Testis (tissue), 5 donors: ENCODE results near the gene CLPTM1L. TPM values are rescaled to one million over a fixed set of nuclear protein-coding genes. Genes with fewer than 3 reads are reported as not detected.

Experiments
- DNase-seq: peaks from one replicate; pipeline ENCODE4 v3.0.0-alpha.2; 2019
- H3K27ac ChIP-seq, 2 donors: fragments of 200-600 bp; sonication (generic); one replicate each; pipeline ENCODE4 v1.5.1; 2019
- H3K27me3 ChIP-seq: fragments of 200-600 bp; sonication (generic); one replicate; pipeline ENCODE4 v1.5.1; 2019
- H3K36me3 ChIP-seq: fragments of 200-600 bp; sonication (generic); one replicate; pipeline ENCODE4 v1.5.1; 2017; ENCODE audit warnings: low read depth; ENCODE audit errors: missing control alignments
- H3K4me1 ChIP-seq: fragments of 200-600 bp; sonication (generic); one replicate; pipeline ENCODE4 v1.5.1; 2019
- H3K4me3 ChIP-seq, 2 donors: fragments of 200-600 bp; sonication (generic); one replicate each; pipeline ENCODE4 v1.5.1; 2017 to 2019
- H3K9me3 ChIP-seq: fragments of 200-600 bp; sonication (generic); one replicate; pipeline ENCODE4 v1.5.1; 2017
- POLR2A ChIP-seq: fragments of 450-650 bp; IDR thresholded peaks from one replicate; pipeline ENCODE4 v1.6.1; 2017; ENCODE audit warnings: antibody characterized with exemption, mild to moderate bottlenecking, moderate library complexity
- WGBS, 2 donors: methylation state at CpG; one replicate each; pipeline ENCODE4 v1.1.5; 2018; 5-methylcytosine and 5-hydroxymethylcytosine counted together
- intact Hi-C: fragments of 100-400 bp; cut with DNase I; formaldehyde crosslinking; loops from one replicate; pipeline ENCODE4 v1.15.1; 2023; ENCODE audit warnings: low total_unique reads
- long read RNA-seq, 2 donors: transcript quantifications; one replicate each; lab custom pipeline, GENCODE V29; 2026
- polyA plus RNA-seq: library from polyadenylated mRNA; stranded (reverse); fragments of 350-450 nt; fragmentation: Illumina TruSeq; extraction: RNeasy Lipid Tissue Mini Kit (QIAGEN cat#74804); gene quantifications from one replicate; pipeline ENCODE4 v1.2.3, GENCODE V29; 2014; ENCODE audit warnings: low read depth, low replicate concordance; ENCODE audit not compliant: insufficient read depth
- total RNA-seq, 2 donors: library from RNA; depleted of rRNA; stranded (reverse); fragments of >200 nt; gene quantifications; one replicate each; pipeline ENCODE4 v1.2.3, GENCODE V29; 2016
- TF ChIP-seq, protein P1 (sequence below), 3 experiments: fragments of 450-650 bp in 2 of 3; fragments of 200-600 bp in 1 of 3; sonication (generic) in 1 of 3; IDR thresholded peaks; one replicate each; pipeline ENCODE4 v1.5.1; 2016 to 2019; ENCODE audit warnings: antibody characterized with exemption in 3 of 3, mild to moderate bottlenecking in 2 of 3, moderate library complexity in 1 of 3

CLPTM1L gene, protein sequence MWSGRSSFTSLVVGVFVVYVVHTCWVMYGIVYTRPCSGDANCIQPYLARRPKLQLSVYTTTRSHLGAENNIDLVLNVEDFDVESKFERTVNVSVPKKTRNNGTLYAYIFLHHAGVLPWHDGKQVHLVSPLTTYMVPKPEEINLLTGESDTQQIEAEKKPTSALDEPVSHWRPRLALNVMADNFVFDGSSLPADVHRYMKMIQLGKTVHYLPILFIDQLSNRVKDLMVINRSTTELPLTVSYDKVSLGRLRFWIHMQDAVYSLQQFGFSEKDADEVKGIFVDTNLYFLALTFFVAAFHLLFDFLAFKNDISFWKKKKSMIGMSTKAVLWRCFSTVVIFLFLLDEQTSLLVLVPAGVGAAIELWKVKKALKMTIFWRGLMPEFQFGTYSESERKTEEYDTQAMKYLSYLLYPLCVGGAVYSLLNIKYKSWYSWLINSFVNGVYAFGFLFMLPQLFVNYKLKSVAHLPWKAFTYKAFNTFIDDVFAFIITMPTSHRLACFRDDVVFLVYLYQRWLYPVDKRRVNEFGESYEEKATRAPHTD
- total RNA-seq = 100 to 1,000 TPM; 150 to 170 TPM
- 148 TPM for polyA plus RNA-seq
- long read RNA-seq, donor 1, transcript CLPTM1L-201 (17 exons, 2,500 nt) = major isoform, 24 of 35 reads
- long read RNA-seq, donor 1, transcript CLPTM1L-204 (8 exons, 742 nt) = minor isoform, 10 of 35 reads
- long read RNA-seq, donor 1, partial matches to known transcripts = 0 of 35 reads
- long read RNA-seq, donor 1, other reads (novel, unspliced or antisense) = 0 of 35 reads
- long read RNA-seq, donor 2, transcript CLPTM1L-201 (17 exons, 2,500 nt) = major isoform, 15 of 17 reads
- long read RNA-seq, donor 2, partial matches to known transcripts = 0 of 17 reads
- long read RNA-seq, donor 2, other reads (novel, unspliced or antisense) = 0 of 17 reads

DNA sequence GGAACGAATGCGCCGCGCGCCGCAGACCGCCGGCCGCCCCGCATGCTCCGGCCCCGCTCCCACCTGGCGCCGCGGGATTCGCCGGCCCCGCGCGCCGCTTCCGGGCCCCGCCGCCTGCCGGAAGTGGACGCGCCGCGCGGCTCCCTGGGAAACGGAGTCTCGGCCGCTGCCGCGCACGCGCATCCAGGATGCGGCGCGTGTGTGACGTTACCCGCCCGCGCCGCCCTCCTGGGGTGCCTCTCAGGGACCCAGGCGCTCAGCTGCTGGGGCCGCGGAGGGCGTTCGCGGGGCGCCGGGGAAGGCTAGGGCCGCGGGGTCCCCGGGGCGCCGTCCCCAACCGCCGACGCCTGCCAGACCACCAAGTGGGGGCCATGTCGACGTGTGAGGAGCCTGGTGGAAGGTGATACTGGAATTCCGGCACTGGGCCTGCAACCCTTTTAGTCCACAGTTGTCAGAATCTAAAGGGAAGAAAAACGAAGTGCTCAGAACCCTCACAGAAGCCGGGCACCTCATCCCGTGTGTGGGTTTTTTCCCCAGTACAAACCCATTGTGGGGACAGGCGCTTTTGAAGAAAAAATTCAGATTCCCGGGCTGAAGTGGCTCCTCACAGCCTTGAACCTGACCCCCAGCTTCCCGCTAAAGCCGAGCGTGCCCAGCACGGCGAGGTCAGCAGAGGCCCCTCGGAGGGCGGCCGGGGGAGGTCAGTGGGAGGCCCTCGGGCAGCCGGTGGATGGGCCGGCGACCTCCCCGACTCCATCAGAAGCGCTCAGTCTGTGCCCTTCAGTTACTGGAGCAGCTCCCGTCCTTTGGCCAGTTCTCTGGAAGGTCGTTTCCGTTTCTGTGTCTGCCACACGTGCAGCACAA is at the start of gene CLPTM1L:
CLPTM1L (minus strand) TSS at position 125 of the 864 bp plus-strand sequence. CDS start 258 bp downstream, outside the sequence.
- Histone ChIP-seq H3K27ac (peak within 1 kb of the TSS; percentile 77), H3K27me3 (no peaks in the 10 kb centered on the region), H3K36me3 (no peaks in the 10 kb centered on the region), H3K4me3 (peak within 1 kb of the TSS; percentile 94 to 95), H3K4me1 (peaks cover 19% of the 10 kb centered on the region), H3K9me3 (no peaks in the 10 kb centered on the region)
- TF ChIP-seq POLR2A = no peak
- TF ChIP-seq, protein P1, sequence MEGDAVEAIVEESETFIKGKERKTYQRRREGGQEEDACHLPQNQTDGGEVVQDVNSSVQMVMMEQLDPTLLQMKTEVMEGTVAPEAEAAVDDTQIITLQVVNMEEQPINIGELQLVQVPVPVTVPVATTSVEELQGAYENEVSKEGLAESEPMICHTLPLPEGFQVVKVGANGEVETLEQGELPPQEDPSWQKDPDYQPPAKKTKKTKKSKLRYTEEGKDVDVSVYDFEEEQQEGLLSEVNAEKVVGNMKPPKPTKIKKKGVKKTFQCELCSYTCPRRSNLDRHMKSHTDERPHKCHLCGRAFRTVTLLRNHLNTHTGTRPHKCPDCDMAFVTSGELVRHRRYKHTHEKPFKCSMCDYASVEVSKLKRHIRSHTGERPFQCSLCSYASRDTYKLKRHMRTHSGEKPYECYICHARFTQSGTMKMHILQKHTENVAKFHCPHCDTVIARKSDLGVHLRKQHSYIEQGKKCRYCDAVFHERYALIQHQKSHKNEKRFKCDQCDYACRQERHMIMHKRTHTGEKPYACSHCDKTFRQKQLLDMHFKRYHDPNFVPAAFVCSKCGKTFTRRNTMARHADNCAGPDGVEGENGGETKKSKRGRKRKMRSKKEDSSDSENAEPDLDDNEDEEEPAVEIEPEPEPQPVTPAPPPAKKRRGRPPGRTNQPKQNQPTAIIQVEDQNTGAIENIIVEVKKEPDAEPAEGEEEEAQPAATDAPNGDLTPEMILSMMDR (IDR thresholded peaks at IDR 0.05) = peak in 2 of 3 experiments; percentile 32 to 42
- 0 to 1% methylated on average over 18 to 58 of the region's 87 CpGs for WGBS, 2 donors
- DNase-seq = peak; percentile 83
- intact Hi-C loops = no loop called here

DNA sequence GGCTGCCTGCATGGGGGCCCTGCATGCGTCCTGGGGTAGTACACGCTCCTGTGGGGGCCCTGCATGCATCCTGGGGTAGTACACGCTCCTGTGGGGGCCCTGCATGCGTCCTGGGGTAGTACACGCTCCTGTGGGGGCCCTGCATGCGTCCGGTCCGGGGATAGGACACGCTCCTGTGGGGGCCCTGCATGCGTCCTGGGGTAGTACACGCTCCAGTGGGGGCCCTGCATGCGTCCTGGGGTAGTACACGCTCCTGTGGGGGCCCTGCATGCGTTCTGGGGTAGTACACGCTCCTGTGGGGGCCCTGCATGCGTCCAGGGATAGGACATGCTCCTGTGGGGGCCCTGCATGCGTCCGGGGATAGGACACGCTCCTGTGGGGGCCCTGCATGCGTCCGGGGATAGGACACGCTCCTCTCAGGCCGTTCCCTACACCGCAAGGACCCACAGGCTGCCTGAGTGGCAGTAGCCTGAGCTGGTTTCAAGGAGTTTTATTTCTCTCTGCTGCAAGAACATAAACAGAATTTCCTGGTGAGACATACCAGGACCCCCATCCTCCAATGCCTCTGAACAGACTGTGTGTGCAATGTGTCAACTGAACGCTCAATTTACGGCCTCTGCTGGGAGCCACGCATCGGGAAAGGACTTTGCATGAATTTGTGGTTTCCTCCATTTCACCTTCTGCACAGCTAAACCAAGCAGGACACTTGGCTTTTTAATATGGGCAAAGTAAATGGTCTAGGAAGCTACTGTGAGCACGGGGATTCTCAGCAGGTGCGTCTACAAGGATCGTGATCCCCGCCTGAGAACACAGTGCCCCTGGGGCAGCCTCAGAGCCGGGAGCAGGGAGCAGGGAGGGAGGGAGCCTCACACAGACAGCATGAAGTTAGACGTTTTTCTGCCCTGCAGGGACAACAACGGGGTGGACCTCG is 48.9 kb upstream of the CLPTM1L start:
- Histone ChIP-seq H3K36me3 (no peaks in the 10 kb centered on the region), H3K27me3 (no peaks in the 10 kb centered on the region), H3K9me3 (no peaks in the 10 kb centered on the region), H3K4me1 (no peaks in the 10 kb centered on the region), H3K4me3 (no peak overlapping the region), H3K27ac (no peak overlapping the region)
- 54% methylated on average over 19 to 36 of the region's 36 CpGs for WGBS, 2 donors
- no peak for DNase-seq
- intact Hi-C loops = no loop called here
- TF ChIP-seq, protein P1 (IDR thresholded peaks at IDR 0.05) = no peak
- no peak for TF ChIP-seq POLR2A

DNA sequence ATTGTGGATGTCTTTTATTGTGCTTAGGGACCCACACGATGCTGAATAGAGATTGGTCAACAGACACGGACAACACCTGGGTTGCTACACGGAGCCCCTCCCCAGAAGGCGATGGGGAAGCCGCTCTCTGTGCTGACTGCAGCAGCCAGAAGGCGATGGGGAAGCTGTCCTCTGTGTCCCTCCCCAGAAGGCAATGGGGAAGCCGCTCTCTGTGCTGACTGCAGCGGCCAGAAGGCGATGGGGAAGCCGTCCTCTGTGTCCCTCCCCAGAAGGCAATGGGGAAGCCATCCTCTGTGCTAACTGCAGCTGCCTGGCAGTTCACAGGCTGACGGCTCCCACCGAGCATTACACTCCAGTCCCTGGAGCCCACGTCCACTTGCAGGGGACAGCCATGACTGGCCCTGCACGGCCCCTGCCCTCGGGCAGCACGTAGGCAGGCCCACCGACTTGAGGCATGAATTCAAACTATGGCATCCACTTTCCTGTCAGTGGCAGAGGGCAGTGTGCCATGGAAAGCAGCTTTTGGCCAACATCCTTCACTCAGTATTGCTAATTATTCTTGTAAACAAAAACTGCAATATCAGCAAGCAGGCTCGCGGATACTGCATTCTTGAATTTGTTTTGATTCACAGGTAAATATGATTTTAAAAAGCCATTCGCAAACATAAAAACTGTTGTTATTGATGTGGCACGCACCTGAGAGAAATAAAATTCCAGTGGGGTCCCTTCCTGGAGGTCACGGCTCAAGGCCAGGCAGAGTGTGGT is 48.1 kb upstream of the CLPTM1L start:
- Histone ChIP-seq H3K4me1 (no peaks in the 10 kb centered on the region), H3K9me3 (no peaks in the 10 kb centered on the region), H3K27ac (no peak overlapping the region), H3K36me3 (no peaks in the 10 kb centered on the region), H3K27me3 (no peaks in the 10 kb centered on the region), H3K4me3 (no peak overlapping the region)
- no peak for DNase-seq
- intact Hi-C loops = no loop called here
- TF ChIP-seq, protein P1 (IDR thresholded peaks at IDR 0.05) = no peak
- 74 to 75% methylated on average over 21 to 22 of the region's 22 CpGs for WGBS, 2 donors
